Measurements from ENCODE around the gene ACE.

ACE gene

DNA sequence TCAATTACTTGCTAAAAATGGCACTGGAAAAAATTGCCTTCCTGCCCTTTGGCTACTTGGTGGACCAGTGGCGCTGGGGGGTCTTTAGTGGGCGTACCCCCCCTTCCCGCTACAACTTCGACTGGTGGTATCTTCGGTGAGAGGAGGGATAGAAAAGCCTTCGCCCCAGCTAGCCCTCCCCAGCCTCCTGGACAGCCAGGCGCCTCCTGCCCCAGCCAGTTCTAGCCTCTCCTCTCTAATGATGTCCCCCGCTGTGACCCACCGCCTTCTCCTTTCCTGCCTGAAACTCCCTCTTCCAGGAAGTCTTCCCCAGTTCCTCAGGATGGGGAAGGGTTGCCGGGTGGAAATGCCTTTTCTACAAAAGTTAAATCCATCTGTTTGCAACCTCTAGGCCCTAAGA lies 6.2 kb downstream of the ACE start:
- no peak overlapping the region for H3K4me3 ChIP-seq (ENCODE audit: control insufficient read depth, low read depth, low read length)
- TF ChIP-seq CTCF (IDR thresholded peaks at IDR 0.05; ENCODE audit: control insufficient read depth, insufficient read depth, low read depth, low read length, missing control alignments) = no peak
- DNase-seq (ENCODE audit: low read depth) = no peak

- H3K4me3 ChIP-seq (ENCODE audit: control insufficient read depth, low read depth, low read length) = no peak overlapping the region
- no peak for DNase-seq (ENCODE audit: low read depth)
- no peak for TF ChIP-seq CTCF (IDR thresholded peaks at IDR 0.05; ENCODE audit: control insufficient read depth, insufficient read depth, low read depth, low read length, missing control alignments)
Observed at GRCh38 chr17:63483655-63484575, 7.1 kb downstream of the ACE start.

GRCh38 chr17:63486317-63487013 lies 9.6 kb downstream of the ACE start:
- DNase-seq (ENCODE audit: low read depth) = no peak
- no peak for TF ChIP-seq CTCF (IDR thresholded peaks at IDR 0.05; ENCODE audit: control insufficient read depth, insufficient read depth, low read depth, low read length, missing control alignments)
- no peak overlapping the region for H3K4me3 ChIP-seq (ENCODE audit: control insufficient read depth, low read depth, low read length)

DNA sequence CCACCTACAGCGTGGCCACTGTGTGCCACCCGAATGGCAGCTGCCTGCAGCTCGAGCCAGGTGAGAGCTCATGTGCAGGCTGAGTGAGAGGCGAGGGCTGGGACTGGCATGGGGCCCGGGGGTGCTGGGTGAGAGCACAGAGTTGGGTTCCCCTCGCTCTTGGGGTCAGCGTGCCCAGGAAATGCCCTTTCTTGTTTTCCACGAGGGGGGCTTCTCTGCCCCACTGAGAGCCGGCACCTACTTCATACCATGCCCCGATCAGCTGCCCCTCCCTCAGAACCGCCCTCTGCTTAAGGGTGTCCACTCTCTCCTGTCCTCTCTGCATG lies 10.1 kb downstream of the ACE start:
- no peak for DNase-seq (ENCODE audit: low read depth)
- TF ChIP-seq CTCF (IDR thresholded peaks at IDR 0.05; ENCODE audit: control insufficient read depth, insufficient read depth, low read depth, low read length, missing control alignments) = no peak
- no peak overlapping the region for H3K4me3 ChIP-seq (ENCODE audit: control insufficient read depth, low read depth, low read length)

DNA sequence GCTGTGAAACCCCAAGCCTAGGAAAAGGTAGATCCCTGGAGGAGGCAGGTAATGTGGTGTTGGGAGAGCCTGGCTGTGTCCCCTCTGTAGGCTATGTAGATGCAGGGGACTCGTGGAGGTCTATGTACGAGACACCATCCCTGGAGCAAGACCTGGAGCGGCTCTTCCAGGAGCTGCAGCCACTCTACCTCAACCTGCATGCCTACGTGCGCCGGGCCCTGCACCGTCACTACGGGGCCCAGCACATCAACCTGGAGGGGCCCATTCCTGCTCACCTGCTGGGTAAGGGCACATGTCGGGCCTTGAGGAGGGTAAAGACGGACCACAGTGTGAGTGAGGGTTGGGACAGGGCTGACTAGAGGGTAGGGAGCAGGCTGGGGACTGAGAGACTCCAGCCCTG lies 12.0 kb downstream of the ACE start:
- no peak for DNase-seq (ENCODE audit: low read depth)
- no peak for TF ChIP-seq CTCF (IDR thresholded peaks at IDR 0.05; ENCODE audit: control insufficient read depth, insufficient read depth, low read depth, low read length, missing control alignments)
- no peak overlapping the region for H3K4me3 ChIP-seq (ENCODE audit: control insufficient read depth, low read depth, low read length)

DNA sequence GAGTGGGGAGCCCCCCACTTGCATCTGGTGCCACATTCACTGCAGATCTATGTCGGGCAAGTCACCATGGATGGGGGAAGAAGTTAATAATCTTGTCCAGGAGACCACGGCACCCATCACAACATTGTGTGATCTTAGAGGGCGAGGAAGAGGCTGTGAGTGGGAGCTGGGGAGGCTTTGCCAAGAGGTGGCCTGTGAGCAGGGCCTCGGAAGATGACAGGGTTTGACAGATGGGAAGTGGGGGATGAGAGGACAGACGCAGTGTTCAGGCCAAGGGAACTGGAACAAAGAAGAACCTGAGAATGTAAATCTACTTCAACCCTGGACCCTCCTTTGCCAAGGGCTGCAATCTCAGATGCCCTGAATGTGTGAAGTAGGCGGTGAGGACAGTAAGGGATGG lies 12.4 kb downstream of the ACE start:
- TF ChIP-seq CTCF (IDR thresholded peaks at IDR 0.05; ENCODE audit: control insufficient read depth, insufficient read depth, low read depth, low read length, missing control alignments) = no peak
- DNase-seq (ENCODE audit: low read depth) = no peak
- no peak overlapping the region for H3K4me3 ChIP-seq (ENCODE audit: control insufficient read depth, low read depth, low read length)
